NB4 (cell line): ENCODE measurements around the gene HMGCS1.

Source experiments
- DNase-seq: peaks from one replicate; pipeline ENCODE4 v3.0.0; 2010; ENCODE audit warnings: low read depth
- H3K4me3 ChIP-seq: one replicate; pipeline ENCODE4 v1.5.1; 2011; ENCODE audit warnings: mild to moderate bottlenecking, low read depth, low read length, moderate library complexity
- CTCF ChIP-seq: IDR thresholded peaks from one replicate; pipeline ENCODE4 v1.5.1; 2012; ENCODE audit warnings: low read depth, low read length
- MAX ChIP-seq: IDR thresholded peaks from 2 replicates; pipeline ENCODE4 v1.6.1; 2011; ENCODE audit warnings: low read depth, low read length
- MYC ChIP-seq: IDR thresholded peaks from 2 replicates; pipeline ENCODE4 v1.6.1; 2011; ENCODE audit warnings: low read depth, low read length
- POLR2A ChIP-seq: IDR thresholded peaks from 2 replicates; pipeline ENCODE4 v1.6.1; 2011; ENCODE audit warnings: mild to moderate bottlenecking; ENCODE audit not compliant: insufficient read length; ENCODE audit errors: extremely low read depth

HMGCS1 gene

GRCh38 chr5:43279548-43280274 lies 33.5 kb downstream of the HMGCS1 start:
- H3K4me3 ChIP-seq: no peak overlapping the region
- DNase-seq: no peak
- no peak for TF ChIP-seq POLR2A
- TF ChIP-seq MAX: no peak
- no peak for TF ChIP-seq MYC
- no peak for TF ChIP-seq CTCF

DNA sequence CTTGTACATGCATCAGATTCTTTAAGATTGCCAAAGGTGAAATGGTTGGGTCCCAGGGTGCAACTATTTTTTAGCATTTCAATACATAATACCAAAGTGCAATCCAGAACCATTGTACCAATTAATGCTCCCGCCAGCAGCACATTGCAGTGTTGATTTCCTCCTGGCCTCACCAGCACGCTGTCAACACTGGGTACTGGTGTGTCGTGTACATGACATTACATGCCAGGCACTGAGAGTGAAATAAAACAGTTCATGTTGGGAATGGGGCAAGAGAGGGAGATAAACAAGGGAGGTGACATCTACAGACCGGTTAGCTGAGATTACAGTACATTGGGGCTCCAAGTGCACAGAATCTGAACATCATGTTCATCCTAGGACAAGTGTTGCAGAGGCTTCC lies 37.8 kb downstream of the HMGCS1 start:
- no peak overlapping the region for H3K4me3 ChIP-seq
- no peak for TF ChIP-seq CTCF
- no peak for TF ChIP-seq MYC
- no peak for TF ChIP-seq MAX
- no peak for TF ChIP-seq POLR2A
- DNase-seq: no peak

- no peak for DNase-seq
- H3K4me3 ChIP-seq: no peak overlapping the region
- TF ChIP-seq CTCF (no peak), MAX (no peak), POLR2A (no peak), MYC (no peak)
These were observed 38.6 kb downstream of the HMGCS1 start for GRCh38 chr5:43274435-43275114.

- no peak for DNase-seq
- no peak overlapping the region for H3K4me3 ChIP-seq
- TF ChIP-seq POLR2A (no peak), CTCF (no peak), MAX (no peak), MYC (no peak)
These were observed 39.7 kb downstream of the HMGCS1 start for GRCh38 chr5:43273552-43273951.

GRCh38 chr5:43270645-43271044 lies 42.6 kb downstream of the HMGCS1 start:
- TF ChIP-seq MAX (no peak), POLR2A (no peak), CTCF (no peak), MYC (no peak)
- DNase-seq: peak; percentile 31
- no peak overlapping the region for H3K4me3 ChIP-seq
